ENCODE data around the gene BEND5.

BEND5 gene

DNA sequence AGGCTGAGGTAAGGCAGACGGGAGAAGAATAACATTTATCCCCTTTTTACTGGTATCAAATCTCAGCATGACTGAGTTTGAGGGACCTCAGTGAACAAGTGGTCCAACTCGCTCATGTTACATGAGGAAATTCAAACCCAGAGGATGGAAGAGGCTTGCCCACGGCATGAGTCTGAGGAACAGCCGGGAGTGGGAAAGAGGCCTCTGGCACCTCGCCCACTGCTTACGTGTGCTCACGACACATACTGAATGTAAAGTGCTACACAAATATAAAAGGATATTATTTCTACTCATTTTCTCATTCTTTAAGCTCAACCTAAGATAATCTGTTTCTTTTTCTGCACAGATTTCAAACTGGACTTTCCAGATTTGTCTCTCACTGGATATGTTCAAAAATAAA, 14.7 kb downstream of the BEND5 start:
- DNase-seq = no peak

DNA sequence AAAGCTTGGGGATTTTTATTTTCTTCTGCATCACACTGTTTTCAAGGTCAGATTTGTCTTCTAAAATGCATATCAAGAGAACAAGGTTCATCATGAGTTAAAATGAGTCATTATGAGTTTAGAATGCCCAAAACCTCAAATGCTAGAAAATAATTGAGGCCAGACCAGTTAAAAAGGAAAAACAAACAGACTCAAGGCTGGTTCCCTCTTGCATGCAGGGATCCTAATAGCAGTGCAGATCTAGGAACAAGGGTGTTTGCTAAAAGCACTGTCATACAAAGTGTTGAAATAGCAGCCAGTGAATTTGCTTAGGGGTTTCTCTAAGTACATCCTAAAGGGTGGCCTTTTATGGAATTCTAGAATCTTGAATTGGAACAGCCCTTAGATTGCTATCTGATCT, 15.3 kb downstream of the BEND5 start:
- no peak for DNase-seq

DNA sequence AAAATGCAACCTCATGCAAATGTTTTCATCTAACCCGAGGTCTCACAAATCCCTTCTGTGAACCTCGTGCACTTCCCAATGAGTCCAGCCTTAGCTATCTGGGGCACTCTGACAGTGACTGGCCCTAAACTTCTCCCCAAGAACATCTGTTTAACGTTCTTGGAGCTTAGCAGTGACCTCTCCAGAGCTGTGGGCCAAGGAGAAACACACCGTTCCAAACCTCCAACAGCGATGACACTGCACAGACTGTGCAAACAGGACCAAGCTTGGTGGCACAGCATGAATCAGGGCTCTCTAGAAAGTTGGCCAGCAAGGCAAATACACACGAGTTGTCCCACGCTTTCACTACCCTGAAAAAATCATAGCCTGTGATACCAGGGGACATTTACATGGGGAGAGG, 15.8 kb downstream of the BEND5 start:
- no peak for DNase-seq

DNA sequence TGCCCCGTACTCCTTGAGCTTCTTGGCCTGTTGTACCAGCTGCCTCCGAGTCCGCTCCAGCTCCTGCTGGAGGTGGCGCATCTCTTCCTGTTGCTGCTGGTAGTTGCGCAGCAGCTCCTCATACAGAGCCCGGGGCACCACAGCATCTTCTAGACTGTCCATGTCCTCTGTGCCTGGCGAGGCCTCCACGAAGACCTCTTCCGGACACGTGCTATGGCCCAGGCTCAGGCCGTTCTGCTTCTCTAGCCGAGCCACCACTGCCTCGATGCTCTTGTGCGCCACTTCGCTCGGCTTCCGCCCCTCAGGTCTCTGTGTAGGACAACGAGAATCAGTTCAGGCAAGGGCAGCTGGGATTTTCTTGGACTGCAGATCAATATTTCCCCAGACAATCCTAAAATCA, 17.7 kb downstream of the BEND5 start:
- no peak for DNase-seq

DNA sequence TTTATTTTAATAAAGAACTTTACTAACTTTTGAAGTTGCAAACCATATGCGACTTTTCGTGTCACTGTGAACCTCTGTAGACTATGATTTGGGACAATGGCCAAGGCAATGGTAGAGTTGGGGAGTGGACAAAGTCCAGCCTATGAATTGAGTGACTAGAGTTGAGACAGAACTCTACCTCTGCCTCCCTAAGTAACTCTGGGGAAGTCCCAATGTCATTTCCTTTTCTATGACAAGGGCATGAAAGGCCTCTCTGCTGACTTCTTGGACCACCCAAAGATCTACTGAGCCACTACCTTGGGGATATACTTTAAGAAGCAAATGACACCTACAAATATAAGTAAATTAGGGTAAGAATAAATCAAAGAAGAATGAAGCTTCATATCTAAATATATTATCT, 19.3 kb downstream of the BEND5 start:
- no peak for DNase-seq

DNA sequence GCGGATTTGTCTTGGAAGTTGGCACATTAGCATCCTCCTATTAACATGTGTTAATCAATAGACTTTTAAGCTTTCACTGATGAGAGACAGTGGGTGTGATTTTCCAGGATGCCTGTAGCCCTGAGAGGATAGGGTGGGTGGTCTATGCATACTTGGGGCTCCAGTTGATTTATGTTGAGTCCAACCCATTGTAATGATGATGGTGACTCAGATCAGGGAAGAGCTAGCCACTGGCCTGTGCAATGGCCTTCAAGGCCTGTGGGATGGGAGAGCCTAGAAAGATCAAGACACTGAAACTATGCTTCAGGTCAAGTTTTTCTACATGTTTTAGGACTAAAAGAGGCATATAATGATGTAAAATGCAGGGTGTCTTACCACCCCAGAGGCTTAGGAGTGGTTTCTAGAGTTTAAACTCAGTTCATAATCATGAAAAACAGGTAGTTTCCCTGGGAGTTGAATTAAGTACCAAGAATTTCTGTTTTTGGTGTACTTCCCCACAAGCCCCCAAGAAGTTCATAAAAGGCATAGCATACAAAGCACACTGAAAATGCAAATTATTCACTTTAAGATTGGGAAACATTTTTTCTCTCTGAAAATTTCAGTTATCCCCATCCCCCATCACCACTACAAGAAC, 19.9 kb downstream of the BEND5 start:
- no peak for DNase-seq

DNA sequence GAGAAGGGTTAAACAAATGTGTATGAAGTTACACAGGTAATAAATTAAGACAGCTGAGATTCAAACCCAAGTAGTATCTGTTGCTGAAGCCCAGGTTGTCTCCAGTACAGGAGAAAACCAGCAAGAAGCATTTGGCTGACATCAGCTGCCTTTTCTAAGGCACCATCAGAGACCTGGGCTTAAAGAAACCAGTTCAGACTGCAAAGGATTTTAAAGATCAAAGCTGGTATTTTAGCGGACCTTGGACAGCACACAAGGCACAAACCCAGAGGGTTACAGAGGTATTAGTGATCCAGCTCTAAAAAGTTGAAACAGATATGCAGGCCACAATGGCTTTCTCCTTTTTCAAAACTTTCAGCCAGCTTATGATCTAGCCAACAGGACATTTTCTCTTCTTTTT, 23.4 kb downstream of the BEND5 start:
- no peak for DNase-seq

DNA sequence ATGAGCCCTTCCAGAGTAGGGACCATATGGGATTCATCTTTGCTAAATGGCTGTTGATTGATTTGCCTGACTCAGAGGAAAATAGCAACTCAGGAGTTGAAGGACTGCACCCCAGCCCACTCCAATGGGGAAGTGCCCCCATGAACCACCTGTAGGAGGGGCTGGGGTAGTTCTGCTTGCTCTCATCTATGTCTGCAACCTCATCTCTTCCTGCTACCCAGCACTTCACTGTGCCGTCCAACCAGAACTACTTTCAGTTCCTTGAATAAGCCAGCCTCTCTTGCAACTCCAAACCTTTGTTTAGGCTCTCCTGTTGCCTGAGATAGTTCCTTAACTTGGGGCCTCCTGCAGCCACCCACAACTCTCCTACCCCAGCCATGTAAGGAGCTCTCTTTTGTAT, 26.6 kb downstream of the BEND5 start:
- DNase-seq = no peak

DNA sequence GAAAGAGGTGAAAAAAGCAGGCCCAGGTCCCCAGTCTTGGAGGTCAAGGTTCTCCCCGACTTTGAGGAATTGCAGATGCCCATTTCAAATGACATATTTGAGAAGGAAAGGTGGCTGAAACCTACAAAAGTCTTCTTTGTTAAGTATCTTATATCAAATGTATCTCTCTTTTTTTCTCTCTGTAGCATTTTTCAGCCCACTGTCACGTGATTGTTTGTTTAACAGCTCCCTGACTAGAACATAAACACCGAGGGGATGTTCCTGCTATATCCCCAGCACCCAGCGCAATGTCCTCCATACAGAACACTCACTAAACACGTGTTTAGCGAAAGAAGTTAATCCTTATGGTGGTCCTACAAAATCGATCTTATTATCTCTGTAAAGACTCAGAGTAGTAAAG, 27.6 kb downstream of the BEND5 start:
- DNase-seq = no peak

DNA sequence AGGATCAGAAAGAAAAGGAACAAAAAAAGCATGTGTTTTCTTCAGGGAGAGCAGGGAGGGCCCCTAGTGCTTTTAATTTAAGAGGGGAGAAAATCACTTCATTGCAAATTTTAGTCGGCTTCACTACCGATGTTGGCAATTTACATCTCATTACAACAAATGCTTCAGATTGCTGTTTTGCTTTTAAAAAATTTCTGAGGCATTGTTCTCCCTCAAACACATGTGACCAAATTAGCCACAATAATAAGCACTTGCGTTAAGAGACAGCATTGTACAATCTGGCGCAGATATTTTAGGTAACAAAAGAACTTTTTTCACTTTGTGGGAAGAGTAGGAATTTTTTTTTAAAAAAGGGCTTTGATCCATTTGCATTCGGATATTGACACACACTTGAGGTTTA, 29.8 kb downstream of the BEND5 start:
- peak in 2 of 3 experiments; percentile 23 to 70 for DNase-seq

DNA sequence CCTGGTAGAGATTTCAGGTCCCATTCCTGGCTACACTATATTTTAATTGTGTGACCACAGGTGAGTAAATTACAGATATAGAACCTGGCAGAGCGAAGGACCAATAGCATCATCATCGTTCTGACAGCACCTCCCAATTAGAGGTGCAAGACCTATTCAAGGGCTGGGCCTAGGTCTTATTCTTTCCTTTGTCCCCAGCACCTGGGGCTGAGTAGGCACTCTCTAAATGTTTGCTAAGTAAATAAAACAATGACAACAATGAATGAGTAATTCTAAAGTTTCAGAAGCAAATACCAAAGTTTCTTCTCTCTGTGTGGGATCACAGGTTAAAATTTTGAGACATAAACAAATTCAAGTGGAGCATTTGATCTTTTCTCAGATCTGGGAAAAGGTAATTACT, 32.7 kb downstream of the BEND5 start:
- peak in 2 of 3 experiments; percentile 26 to 64 for DNase-seq

DNA sequence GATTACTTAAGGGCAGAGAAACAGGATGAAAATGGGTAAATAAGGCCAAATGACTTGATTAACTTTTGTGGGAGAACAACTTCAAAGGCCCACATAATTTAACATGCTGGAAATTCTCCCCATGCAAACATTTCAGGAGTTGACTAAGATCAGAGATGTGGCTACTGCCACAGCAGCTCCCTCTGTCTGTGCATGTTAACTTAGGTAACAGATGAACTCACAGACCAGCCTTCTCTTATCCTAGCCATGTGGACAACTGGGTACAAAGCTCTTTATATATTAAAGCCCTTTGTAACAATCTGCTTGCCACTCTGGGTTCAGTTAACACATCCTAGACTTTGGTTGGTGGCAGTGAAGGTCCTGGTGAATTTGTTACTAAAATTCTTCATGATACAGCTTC, 33.2 kb downstream of the BEND5 start:
- peak in 1 of 3 experiments; percentile 28 for DNase-seq

DNA sequence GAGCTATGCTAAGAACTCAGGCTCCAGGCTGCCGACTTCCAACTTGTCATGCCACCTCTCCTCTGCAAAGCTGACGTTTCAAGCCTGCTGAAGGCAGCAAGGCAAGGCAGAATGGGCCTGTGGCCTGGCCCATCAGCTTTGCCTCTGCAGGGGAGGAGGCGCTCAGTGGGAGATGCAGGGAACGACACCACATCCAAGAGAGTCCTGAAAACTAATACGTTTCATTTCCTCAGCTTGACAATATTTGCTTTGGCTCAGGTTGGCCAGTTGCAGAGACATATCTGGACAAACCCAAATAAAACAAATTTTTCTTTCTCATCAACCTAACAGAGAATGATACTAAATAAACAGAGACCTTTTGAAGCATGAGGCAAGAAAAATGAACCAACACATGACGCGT, 35.3 kb downstream of the BEND5 start:
- DNase-seq = no peak

DNA sequence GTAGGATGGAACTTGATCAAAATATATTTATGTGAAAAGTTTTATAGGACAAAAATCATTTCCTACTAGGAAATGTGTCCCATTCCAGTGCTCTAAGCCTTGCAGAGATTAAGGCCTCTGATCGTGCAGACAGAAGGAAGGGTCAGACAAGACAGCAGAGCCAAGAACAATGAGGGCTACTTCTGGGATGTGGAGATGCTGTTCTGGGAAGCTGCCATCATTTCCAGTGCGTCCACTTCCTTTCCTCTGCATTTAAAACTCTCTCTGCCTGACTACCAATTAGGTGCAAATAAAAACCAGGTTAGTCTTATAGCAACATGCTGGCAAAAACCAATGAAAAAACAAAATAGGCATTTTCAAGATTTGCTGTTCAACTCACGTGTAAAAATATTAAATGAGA, 36.1 kb downstream of the BEND5 start:
- no peak for DNase-seq

DNA sequence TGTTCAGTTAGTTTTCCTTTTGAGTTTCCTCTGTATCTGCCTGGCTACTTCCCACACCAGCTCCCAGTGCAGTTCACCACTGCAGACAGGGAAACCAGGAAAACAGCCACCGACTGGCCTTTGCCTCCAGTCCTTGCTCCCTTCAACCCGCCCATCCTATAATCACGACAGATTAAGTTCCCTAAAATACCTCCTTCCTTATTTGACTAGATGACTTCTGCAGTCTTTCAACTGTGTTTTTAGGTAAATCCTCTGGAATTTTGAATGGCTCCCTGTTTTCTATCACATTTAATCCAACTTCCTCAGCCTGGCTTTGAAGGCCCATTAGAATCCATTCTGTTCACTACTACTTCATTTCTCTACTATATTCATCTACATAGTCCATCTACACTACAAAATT, 37.6 kb downstream of the BEND5 start:
- DNase-seq = no peak

DNA sequence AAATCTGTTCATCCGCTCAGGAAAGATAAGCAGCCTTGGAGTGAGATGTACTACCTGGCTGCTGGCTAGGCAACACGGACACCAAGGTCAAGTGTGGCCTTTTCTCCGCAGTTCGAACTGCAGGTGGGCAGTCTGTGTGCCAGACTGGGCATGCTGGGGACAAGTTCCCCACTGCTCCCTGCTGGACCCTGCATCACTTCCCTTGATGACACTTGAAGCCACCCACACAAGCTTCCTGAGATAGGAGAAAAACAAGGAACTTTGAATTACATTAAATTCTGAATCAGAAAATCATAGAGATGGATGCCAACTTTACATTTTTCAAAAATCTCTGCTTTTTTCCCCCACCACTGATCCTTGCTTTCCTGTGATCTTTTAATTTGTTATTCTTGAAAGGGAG, 38.3 kb downstream of the BEND5 start:
- DNase-seq = no peak

DNA sequence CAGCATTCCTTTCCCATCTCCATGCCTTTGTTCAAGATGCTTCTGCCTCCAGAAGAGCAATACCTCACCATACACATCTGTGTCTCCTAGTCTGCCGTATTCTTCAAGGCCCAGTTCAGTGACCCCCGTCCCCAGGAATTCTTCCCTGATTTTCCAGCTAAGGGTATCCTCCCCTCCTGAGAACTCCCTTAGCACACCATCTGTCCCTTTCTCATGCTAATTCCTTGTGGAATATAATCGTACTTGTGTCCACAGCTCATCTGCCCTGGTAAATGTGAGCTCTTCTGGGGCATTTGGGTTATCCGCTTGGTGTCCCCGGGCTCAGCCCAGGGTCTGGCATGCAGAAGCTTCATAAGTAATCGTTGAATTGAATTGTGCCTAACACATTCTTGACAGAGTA, 40.9 kb downstream of the BEND5 start:
- no peak for DNase-seq

DNA sequence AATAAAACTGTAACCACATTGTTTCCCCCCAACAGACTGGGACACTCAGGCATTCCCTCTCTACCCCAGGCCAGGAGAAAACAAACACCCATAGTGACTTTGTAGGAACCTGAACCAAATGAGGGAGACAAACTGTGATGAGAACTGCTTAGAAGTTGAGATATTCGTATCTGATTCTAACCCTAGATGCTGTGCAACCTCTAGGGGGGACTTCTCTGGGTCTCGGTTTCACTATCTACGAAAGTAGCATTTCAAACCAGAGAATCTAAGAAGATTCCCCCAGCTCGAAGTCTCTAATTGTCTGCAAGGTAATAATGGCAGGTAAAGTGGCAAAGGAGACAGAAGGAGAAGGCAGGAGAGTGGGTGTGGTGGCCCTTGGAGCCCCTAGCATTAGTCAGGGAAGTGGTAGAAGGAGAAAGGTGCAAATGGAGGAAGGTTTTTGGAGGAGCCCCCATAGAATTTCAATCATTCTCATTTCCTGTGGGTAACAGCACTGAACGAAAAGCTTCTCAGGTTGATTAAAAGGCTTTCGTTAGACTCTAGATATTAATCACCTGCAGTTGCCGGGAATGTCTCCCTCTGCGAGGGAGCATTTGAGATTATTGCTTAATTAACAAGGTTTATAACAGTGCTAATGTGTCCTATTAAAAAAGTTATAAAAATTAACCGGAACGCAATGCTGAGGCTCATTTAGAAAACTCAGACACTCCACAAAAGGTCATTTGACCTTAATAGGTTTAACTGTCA, 46.4 kb downstream of the BEND5 start:
- DNase-seq = no peak

DNA sequence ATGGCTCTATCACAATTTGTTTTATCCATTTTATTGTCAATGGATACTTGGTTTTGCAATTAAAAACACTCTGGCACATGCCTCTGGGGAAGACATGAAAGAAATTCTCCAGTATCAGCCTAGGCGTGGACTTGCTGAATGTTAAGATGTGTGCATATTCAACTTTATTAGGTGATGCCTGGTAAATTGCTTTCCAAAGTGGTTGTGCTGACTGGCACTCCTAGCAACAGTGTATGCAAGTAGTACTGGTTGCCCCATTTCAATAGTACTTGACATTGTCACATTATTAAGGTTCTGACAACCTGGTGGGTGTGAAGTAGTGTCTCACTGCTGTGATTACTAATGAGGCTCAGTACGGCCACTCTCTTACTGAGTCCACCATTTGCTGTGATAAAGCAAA, 48.1 kb downstream of the BEND5 start:
- DNase-seq = peak in 1 of 3 experiments; percentile 29

DNA sequence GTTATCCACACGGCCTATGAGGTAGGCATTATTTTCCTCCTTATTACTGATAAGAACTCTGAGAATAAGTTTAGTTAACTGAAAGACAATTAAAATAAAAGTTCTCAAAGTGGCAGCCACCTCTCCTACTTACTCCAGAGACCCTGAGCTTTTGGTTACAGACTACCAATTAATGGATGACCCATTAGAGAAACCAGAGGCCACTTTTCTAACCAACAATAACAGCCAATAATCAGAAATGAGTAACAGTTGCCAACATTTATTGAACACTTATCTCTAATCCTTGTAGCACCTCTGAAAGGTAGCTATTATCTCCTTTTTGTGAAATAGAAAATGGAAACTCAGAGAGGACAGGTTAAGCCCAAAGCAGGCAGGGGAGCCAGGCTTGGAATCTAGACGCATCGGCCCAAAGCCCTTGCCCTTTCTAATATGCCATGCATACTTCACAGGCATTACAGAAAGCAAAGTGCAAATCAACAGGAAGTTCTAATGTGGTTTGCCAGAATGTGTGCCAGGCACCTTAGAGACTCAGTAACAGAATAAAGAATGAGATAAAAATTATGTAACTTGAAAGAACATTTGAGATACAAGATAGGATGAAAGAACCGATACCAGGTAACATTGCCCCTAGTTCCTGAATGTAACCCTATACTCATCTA, 50.0 kb downstream of the BEND5 start:
- no peak for DNase-seq

DNA sequence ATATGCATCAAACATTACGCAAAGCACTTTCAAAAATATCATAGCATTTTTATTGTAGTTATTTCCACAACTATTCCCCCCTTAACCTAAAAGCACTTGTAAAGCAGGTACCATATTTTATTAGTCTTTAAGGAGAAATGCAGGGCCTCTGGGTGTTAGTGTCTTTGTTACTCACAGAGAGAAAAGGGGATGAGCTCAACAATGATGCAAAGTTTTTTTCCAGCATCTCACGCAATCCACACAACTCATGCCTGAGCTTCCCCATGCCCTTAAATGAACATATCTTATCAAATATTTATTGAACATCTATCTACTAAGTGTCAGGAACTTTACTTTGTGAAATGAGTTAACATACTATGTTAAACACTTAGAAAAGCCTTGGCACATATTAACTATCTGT, 50.6 kb downstream of the BEND5 start:
- DNase-seq = no peak

DNA sequence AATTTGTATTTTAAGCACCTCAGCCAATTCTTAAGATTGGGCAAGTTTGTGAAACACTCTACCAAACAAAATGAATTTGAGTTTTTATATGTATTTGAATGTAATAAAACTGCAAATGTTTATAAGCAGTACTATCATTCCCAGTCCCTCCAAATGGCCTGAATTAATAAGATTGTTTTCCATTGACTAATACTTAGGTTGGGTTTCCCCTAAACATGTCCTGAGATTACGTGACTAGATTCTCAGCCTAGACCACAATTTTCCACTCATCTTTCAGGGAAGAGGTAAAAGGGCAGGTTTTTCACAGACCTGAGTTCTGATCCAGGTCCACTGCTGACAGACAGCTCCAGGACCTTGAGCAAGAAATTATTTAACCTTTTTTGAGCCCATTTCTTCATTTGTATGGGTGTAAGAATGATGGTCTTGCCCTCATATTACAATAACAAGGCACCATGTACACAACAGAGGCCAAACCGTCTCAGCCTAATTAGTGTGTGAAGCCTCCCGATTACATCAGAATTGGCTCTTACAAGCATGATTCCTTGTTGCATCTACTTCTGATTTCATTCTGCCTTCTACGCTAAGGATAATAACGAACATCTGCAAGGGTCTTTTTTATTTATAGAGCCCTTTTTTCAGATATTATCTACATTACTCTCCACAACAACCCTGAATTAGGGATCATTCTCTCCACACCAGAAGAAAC, 51.2 kb downstream of the BEND5 start:
- DNase-seq = no peak

DNA sequence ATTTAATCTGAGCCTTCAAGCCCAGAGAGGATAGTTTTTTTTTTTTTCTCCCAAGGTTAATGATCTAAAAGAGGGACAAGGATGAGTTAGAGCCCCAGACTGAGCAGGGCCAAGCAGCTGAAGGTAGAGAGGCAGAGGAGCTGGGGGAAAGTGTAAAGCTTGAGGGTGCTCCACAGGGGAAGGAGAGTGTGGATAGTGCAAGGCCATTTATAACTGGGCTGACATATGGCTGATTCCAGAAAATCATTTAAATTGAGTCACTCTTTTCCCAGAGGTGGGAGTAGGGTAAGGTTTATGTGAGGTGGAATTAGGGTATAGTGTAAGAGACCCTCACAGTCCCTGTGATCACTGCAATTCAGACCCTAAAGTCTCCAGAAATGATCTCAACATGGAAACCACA, 55.8 kb downstream of the BEND5 start:
- DNase-seq = no peak

DNA sequence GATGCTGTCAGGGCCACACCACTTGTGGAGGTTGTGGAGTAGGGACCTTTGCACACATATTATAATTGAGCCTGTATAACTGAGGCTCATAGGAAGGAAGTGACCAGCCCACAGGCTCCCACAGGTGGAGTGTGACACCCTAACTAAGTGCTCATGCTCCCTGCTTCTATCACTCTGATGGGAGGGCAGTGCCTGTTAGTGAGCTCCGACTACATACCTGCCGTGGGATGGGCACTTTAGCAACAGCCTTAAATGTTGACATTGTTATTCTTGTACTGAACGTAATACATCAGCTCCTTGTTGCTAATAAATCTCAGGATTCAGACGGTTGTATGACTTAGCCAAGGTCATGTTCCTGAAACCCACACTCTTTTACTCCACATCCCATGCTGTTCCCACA, 58.0 kb downstream of the BEND5 start:
- DNase-seq = no peak

All from NCI-H1417 (cell line).